Glomerular visceral epithelial cell (primary cell): ENCODE data around the gene ADORA2B.
"Not testable (repeated sequence)": the region's sequence is repeated elsewhere in the genome, so short reads cannot be mapped to it uniquely, and the experiment has no call there.

Experiments used
- DNase-seq: peaks from one replicate; pipeline ENCODE4 v3.0.0-alpha.2; 2016; ENCODE audit errors: extremely low spot score

The ADORA2B gene

DNA sequence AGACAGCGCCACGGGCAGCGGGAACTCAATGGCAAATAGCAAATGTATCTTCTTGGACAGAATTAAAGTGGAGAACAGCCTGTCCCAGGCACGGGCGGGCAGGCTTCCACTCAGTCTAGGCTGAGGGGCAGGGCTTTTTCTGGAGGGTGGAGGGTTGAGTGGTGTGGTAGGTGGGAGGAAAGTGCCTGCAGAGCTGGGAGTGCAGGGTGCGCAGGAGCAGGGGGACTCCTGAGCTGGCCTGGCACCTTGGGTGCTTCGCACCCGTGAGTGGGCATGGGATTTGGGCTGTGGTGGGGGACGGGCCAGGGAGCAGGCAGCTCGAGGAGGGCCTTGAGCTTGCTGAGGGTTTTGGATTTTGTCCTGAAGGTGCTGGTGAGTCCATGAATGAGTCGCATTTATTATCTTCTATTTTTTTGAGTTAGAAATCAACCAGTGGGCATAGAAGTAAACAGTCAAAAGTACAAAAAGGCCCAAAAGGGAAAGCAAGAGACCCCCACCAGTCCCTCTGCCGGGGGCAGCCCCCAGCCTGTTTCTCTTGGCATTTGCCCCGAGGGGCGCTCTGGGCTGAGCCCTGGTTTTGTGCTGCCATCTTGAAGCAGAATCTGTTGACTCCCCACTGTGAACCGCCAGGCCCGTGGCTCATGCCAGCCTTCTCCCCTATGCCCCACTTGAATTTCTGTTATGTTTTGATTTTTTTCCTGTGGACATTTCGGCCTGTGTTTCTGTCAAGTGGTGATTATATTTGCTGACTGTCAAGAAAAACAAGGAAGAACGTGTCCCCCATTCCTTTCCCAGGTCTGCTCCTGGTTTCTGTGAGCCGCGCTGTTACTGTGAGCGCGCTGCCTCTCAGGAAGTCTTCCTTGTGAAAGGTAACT is 8.2 kb downstream of the ADORA2B start:
- DNase-seq: no peak

- DNase-seq: peak; percentile 96
Observed at GRCh38 chr17:15954222-15954621, 9.3 kb downstream of the ADORA2B start.

DNA sequence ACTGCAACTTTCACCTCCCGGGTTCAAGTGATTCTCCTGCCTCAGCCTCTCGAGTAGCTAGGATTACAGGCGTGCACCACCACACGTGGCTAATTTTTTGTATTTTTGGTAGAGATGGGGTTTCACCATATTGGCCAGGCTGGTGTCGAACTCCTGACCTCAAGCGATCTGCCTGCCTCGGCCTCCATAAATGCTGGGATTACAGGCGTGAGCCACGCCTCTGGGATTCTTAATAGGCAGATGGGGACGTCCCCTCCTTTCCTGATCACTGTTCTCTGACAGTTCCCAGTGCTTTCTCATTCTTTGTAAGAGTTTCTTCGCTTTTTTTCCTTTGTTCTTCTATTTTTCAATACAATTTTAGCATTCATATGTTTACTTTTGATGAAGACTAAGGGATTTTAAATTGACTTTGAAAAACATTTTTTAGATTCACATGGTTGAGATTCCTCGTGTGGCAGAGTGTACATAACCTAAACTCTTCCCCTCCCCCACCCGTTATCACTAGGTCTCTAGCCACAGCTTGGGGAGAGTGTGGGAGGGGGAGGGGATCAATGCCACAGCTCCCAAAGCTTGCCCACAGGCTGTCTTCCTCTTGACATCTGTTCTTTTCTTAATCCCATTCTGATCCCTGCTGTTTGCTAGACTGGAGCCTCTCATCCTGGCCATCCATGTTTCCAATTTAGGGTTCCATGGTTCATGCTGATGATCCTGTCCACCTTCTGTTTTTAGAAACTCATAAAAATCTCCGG is 11.0 kb downstream of the ADORA2B start:
- no peak for DNase-seq

- no peak for DNase-seq
Observed at GRCh38 chr17:15957206-15957605, 12.3 kb downstream of the ADORA2B start.

DNA sequence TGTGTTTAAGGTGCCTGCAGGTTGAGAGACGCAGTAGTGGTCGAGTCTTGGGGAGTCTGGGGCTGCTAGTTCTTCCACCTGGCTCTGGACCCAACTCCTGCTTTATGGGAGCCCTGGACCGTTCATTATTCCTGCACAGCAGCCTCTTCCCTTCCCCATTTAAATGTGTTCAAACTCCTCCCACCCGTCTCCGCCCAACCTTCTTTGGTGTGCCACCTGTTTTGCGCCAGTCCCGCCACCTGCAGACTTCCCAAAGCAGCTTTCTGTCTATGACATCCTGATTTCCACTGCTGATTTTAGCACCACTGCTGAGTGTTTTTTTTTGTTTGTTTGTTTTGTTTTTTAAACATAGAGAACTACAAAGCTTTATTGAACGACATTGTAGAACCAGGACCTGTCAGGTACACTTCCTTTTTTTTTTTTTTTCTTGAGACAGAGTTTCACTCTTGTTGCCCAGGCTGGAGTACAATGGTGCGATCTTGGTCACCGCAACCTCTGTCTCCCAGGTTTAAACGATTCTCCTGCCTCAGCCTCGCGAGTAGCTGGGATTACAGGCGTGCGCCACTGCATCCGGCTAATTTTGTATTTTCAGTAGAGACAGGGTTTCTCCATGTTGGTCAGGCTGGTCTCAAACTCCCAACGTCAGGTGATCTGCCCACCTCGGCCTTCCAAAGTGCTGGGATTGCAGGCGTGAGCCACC is 12.8 kb downstream of the ADORA2B start:
- no peak for DNase-seq

DNA sequence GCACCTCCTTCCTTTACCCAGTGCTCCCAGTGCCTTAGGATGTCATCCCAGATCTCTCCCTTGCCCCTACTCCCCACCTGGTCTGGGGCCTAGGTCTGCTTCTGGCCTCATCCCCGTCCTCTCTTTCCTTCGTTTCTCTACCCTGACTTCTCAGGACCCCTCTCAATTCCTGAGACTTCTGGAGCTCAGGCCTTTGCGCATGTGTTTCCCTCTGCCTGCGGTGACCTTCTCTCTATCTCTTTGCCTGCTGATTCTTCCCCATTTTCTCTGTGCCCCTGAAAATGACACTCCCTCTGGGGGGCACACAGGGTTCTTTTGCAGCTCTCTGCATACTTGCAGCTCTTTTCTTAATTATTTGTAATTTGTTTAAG is 13.5 kb downstream of the ADORA2B start:
- DNase-seq: no peak

DNA sequence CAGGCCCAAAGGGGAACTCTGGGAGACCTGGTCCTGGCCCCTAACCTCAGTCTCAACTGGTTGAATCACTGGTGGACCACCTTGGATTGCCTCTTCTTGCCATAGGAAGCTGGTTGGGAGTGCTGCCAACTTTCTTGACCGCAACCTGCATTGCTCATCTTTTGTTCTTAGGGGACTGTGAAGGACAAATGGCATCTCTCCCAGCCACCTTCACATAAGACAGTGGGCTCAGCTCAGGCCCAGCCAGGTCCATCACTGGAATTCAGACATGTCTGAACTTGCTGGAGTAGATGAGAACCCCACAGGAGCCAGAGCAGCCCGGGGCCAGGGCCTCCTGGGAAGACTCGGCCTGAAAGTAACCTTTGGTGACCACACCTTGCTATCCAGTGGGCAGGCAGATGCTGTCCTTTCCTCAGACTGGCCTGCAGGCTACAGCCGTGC is 18.8 kb downstream of the ADORA2B start:
- DNase-seq: peak; percentile 98

DNA sequence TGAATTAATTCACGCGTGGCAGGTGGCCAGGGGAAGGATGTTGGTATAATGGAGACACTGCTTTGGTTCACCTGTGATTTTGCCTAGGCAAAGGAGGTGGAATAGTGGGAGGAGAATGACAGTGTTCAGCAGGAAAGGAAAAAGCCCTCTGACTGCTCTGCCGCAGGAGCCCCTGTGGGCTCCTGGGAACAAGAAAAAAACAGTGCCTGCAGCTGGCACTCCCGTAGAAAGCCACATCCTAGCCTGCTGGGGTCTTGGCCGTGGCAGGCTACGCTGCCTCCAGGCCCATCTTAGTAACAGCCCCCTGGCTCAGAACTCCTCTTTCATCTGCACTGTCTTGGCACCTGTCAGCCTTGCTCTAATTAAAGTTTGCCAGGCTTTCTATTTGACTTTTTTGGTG is 20.6 kb downstream of the ADORA2B start:
- DNase-seq: no peak

DNA sequence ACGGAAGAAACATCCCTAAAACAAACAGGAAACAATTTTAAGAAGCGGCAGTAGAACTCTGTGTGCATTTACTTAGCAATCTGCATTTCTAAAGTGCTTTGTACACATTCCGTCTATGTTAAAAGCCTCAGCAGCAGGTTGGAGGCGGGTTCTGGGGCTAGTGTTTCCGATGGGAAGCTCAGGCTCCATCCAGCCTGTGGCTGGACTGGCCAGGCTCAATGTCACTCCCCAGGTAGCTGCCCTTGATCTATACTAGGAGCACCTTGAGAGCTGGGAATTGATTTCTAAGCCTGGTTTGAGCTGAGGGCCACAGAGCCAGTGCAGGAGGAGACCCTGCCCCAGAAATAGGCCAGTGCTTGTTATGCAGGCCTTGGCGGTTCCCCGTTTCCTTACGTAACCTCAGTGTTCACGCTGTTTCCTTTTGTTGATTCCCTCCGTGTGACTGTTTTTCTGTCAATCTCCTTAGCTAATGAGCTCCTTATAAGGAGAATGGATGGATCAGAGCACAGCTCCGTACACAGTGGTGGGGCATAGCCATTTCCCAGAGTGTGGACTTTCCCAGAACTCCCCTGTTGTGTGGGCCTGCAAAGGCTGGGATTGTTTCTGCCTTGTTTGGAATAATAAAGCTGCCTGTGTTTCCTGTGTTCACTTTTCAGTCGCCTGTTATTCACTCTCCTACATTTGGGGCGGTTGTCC is 21.4 kb downstream of the ADORA2B start:
- DNase-seq: no peak

DNA sequence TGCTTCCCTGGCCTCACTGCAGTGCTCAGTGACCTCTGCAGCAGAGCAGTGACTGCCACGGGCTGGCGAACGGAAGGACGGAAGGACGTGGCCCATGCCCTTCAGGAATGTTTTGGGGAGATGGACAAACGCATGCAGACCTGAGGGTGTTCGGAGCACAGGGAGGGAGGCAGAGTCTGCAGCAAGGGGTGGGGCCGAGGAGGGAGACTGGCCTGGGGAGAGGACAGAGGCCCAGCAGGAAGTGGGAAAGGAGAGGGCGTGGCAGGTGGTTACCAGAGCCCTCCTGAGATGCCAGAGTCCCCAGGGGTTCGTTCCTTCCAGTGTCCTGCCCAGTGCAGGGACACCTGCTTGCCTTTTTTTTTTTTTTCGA is 21.9 kb downstream of the ADORA2B start:
- peak; percentile 68 for DNase-seq

GRCh38 chr17:15967706-15968399 is 22.9 kb downstream of the ADORA2B start:
- no peak for DNase-seq

- DNase-seq: no peak
Observed at GRCh38 chr17:15969463-15969862, 24.5 kb downstream of the ADORA2B start.

DNA sequence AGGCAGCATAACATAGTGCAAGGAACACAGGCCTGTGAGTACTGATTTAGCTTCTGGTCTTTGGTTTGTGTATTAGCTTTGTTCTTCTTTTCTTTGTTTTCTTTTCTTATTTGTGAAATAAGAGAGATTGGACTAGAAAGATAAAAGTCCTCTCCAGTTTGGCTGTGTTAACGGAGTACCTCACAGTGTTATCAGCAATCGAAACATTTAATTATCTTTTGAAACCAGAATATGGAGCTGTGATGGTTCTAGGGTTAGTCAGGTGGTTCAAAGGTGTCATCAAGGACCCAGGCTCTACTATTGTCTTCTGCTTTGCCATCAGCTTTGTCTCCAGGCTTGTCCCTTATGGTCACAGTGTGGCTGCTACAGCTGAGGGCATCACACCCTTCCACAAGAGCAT is 25.6 kb downstream of the ADORA2B start:
- DNase-seq: no peak

DNA sequence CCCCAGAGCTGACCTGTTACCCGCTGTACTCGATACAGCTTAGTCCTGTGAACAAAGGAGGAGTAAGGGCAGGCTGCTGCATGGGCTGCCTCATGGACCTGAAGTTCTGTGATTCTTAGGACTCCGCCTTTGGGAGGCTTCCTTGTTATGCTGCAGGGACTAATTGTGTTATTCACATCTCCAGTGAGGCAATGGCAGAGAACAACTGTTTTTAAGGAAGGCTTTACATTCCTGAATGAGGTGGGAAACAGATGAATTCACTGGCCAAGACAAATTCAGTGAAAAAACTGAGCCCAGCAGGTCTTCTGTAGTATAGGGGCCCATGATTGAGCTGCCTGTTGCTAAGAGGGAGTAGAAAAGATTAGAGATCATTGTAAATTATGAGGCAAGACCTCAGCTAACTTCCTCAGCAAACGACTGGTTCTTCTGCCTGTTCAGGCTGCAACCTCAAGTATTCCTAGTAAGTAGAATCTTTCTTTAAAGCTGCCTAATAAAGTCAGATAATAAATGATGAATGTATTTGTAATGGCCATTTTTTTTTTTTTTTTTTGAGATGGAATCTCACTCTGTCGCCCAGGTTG is 26.3 kb downstream of the ADORA2B start:
- no peak for DNase-seq

DNA sequence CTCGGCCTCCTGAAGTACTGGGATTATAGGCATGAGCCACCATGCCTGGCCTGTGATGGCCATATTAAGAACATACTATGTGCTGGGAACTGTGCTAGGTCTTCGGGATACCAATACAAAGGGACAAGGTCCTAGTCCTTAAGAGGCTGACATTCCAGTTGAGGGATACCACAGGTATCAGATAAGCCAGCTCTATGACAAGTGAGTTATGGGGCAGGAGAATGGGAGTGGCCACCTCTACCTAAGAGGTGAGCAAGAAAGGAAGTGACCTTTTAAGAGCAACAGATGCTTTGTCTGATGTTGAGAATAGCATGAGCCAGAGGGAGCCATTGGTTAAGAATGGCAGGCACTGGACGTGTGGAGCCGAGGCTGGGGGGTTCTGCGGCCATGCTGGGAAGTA is 27.0 kb downstream of the ADORA2B start:
- no peak for DNase-seq

DNA sequence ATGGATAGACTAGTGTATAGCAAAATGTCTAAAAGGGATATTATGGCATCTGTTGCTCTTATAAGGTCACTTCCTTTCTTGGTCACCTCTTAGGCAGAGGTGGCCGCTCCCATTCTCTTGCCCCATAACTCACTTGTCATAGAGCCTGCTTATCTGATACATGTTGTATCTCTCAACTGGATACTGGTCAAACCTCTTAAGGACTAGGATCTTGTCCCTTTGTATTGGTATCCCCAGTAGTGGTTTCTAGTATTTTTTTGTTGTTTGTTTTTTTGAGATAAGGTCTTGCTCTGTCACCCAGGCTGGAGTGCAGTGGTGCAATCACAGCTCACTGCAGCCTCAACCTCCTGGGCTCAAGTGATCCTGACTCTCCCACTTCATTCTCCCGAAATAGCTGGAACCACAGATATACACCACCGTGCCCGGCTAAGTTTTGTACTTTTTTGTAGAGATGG is 27.6 kb downstream of the ADORA2B start:
- no peak for DNase-seq

- no peak for DNase-seq
Observed at GRCh38 chr17:15973016-15973415, 28.1 kb downstream of the ADORA2B start.

- no peak for DNase-seq
Observed at GRCh38 chr17:15973834-15974233, 28.9 kb downstream of the ADORA2B start.

- no peak for DNase-seq
Observed at GRCh38 chr17:15977894-15978293, 33.0 kb downstream of the ADORA2B start.

DNA sequence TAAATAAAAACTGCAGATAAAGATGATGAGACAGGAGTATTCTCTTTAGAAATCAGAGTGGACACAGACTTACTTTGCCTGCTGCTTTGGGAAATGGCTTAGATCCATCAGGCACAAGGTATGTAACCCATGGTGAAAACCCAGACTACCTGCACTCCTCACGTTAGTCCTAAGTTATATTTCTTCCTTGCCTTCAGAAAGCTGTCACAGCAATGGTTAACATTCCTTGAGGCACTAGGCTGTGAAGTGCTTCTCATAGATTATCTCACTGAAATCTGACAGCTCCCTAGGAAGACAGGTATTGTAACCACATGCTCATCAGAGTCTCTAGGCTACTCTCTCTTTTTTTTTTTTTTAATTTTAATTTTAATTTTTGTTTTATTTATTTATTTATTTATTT is 33.7 kb downstream of the ADORA2B start:
- DNase-seq: no peak

- not testable (repeated sequence) for DNase-seq
Observed at GRCh38 chr17:15979013-15979412, 34.1 kb downstream of the ADORA2B start.
